Measurements from ENCODE around the gene SPPL2B. TPM values are rescaled to one million over a fixed set of nuclear protein-coding genes. Genes with fewer than 3 reads are reported as not detected.

The SPPL2B gene
- total and polyA plus RNA-seq, 9 of the 15 experiments (the other 6 are each of a cell fraction or from before 2014, with no cell fraction given) = 0.20 to 81.2 (median 15.1) TPM

DNA sequence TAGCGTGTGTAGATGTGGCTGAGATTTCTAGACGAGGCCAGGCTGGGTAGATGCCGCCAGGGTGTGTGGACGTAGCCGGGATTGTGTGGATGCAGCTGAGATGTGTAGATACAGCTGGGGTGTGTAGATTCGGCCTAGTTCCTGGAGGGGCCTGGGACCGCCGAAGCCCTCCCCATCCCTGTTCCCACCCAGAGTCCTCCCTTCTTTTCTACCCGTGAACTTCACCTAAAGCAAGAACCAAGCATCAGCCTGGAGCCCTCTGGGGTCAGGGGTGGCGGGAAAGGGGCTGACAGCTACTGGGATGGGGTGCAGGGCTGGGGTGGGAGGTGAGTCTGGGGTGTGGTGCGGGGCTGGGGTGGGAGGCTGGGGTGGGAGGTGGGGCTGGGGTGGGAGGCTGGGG, 32.3 kb downstream of the SPPL2B start:
- Histone ChIP-seq H3K9me1 (ENCODE audit: control insufficient read depth, insufficient read depth, low read length) (peaks cover 5% of the 10 kb centered on the region), H3K36me3 (ENCODE audit: control insufficient read depth, insufficient read depth, low read length) (no peaks in the 10 kb centered on the region), H3K4me2 (ENCODE audit: insufficient read depth, low read length) (no peak overlapping the region), H4K20me1 (replicated peaks; ENCODE audit: control insufficient read depth, insufficient read depth, low read length) (no peaks in the 10 kb centered on the region; the same call in 1 of the 2 replicates), H3K79me2 (ENCODE audit: control insufficient read depth, insufficient read depth, low read length) (no peaks in the 10 kb centered on the region), H3K27me3 (ENCODE audit: control insufficient read depth in 2 of 2, insufficient read depth in 2 of 2, low read length in 2 of 2) (peaks cover 17 to 46% of the 10 kb centered on the region in 2 experiments; a peak in 4 of 5 replicates), H3K4me3 (no peak overlapping the region), H3K27ac (ENCODE audit: extremely low read depth, low read depth, low read length) (no peak overlapping the region), H3K9ac (ENCODE audit: insufficient read depth in 1 of 2, low read depth in 2 of 2, low read length in 2 of 2) (0 out of 4 replicates have a peak overlapping the region, but pooled peaks of 1 of the 2 experiments have one; percentile 18), H3K4me1 (replicated peaks in 1 of 2; ENCODE audit: control insufficient read depth in 2 of 2, insufficient read depth in 2 of 2, low read length in 2 of 2) (peaks cover 0 to 31% of the 10 kb centered on the region in 2 experiments; a peak in 3 of 5 replicates), H2AFZ (ENCODE audit: low read depth, low read length) (no peak overlapping the region), H3K9me3 (replicated peaks; ENCODE audit: control insufficient read depth, insufficient read depth, low read depth, low read length) (no peaks in the 10 kb centered on the region; the same call in 1 of the 2 replicates)
- BruUV-seq (replicated peaks) = no TSS peak
- TF ChIP-seq TFAM (CRISPR knock-in tag; conservative IDR thresholded peaks at IDR 0.05) (no peak), FOXJ2 (tag; IDR thresholded peaks at IDR 0.05) (no peak)
- POLR2A ChIA-PET = no interaction called here
- FAIRE-seq = no peak
- no peak for DNase-seq (ENCODE audit: extremely low read depth in 1 of 4, low spot score in 3 of 4)
- intact Hi-C loops (cut with micrococcal nuclease) = no loop called here
- in situ Hi-C loops (cut with MboI) = no loop called here
- peak; percentile 23; the same call in 2 of the 3 replicates for ATAC-seq
- CTCF ChIA-PET (ENCODE audit: low intra/inter-chr PET ratio) = interaction anchor here (0.6 kb wide), 1 partner anchor 32 kb away, joined by 3 read pairs; no protein-coding TSS in a partner anchor
- WGBS (ENCODE audit: insufficient coverage, low coverage, missing lambda C conversion rate) = 11% methylated on average over 10 of the region's 11 CpGs

DNA sequence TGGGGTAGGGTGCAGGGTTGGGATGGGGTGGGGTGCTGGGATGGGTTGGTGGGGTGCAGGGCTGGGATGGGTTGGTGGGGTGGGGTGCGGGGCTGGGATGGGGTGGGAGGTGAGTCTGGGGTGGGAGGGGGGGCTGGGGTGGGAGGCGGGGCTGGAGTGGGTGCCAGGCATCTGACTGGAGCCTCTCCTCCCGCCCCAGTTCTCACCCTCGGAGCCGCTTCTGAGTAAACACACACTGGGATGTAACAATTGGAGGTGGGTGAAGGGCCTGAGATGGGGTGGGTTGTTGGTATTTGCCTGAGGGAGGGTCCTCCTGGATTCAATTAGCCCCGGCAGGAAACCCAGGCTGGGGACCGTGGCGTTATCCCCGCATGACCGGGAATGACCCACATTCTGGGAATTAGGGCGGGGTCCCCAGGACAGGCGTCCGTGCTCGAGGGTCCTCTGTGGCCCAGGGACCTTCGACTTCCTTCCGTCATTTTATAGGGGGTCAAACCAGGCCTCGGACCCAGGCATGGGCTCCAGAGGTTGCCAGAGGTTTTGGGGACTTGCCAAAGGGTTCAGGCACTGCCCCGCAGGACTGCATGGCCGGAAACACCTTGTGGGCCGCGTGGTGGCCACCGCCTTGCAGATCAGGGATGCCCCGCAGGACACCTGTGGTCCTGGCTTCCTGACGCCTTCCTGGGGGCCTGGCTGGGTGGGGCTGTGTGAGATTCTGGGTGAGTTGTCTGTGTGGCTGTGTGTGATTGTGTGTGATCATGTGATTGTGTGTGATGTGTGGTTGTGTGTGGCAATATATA, 33.0 kb downstream of the SPPL2B start:
- 7% methylated on average over 17 of the region's 24 CpGs for WGBS (ENCODE audit: insufficient coverage, low coverage, missing lambda C conversion rate)
- Histone ChIP-seq H3K36me3 (ENCODE audit: control insufficient read depth, insufficient read depth, low read length) (no peaks in the 10 kb centered on the region), H3K27me3 (ENCODE audit: control insufficient read depth in 2 of 2, insufficient read depth in 2 of 2, low read length in 2 of 2) (peaks cover 17 to 46% of the 10 kb centered on the region in 2 experiments; a peak in 4 of 5 replicates), H3K79me2 (ENCODE audit: control insufficient read depth, insufficient read depth, low read length) (no peaks in the 10 kb centered on the region), H3K4me2 (ENCODE audit: insufficient read depth, low read length) (no peak overlapping the region), H4K20me1 (replicated peaks; ENCODE audit: control insufficient read depth, insufficient read depth, low read length) (no peaks in the 10 kb centered on the region; the same call in 1 of the 2 replicates), H3K4me1 (replicated peaks in 1 of 2; ENCODE audit: control insufficient read depth in 2 of 2, insufficient read depth in 2 of 2, low read length in 2 of 2) (peaks cover 0 to 31% of the 10 kb centered on the region in 2 experiments; a peak in 3 of 5 replicates), H3K9ac (ENCODE audit: insufficient read depth in 1 of 2, low read depth in 2 of 2, low read length in 2 of 2) (0 out of 4 replicates have a peak overlapping the region, but pooled peaks of 1 of the 2 experiments have one; percentile 6), H3K9me3 (replicated peaks; ENCODE audit: control insufficient read depth, insufficient read depth, low read depth, low read length) (no peaks in the 10 kb centered on the region; the same call in 1 of the 2 replicates), H3K9me1 (ENCODE audit: control insufficient read depth, insufficient read depth, low read length) (peaks cover 5% of the 10 kb centered on the region), H2AFZ (ENCODE audit: low read depth, low read length) (no peak overlapping the region), H3K4me3 (no peak overlapping the region), H3K27ac (ENCODE audit: extremely low read depth, low read depth, low read length) (no peak overlapping the region)
- peak; percentile 48 for FAIRE-seq
- BruUV-seq (replicated peaks) = no TSS peak
- POLR2A ChIA-PET = no interaction called here
- intact Hi-C loops (cut with micrococcal nuclease) = no loop called here
- in situ Hi-C loops (cut with MboI) = no loop called here
- CTCF ChIA-PET (ENCODE audit: low intra/inter-chr PET ratio) = no interaction called here
- DNase-seq (ENCODE audit: extremely low read depth in 1 of 4, low spot score in 3 of 4) = no peak
- ATAC-seq = peak; percentile 38; the same call in 1 of the 3 replicates
- 0 out of 2 replicates have a peak, but pooled peaks have one; percentile 15 for TF ChIP-seq ETV1 (tag; conservative IDR thresholded peaks at IDR 0.05; ENCODE audit: low read depth)
- TF ChIP-seq, protein P1, sequence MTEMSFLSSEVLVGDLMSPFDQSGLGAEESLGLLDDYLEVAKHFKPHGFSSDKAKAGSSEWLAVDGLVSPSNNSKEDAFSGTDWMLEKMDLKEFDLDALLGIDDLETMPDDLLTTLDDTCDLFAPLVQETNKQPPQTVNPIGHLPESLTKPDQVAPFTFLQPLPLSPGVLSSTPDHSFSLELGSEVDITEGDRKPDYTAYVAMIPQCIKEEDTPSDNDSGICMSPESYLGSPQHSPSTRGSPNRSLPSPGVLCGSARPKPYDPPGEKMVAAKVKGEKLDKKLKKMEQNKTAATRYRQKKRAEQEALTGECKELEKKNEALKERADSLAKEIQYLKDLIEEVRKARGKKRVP (CRISPR knock-in tag; IDR thresholded peaks at IDR 0.05) = no peak
- TF ChIP-seq NR2C1 (IDR thresholded peaks at IDR 0.05) = 0 out of 2 replicates have a peak, but pooled peaks have one; percentile 4
- TF ChIP-seq NR2C1 (tag; IDR thresholded peaks at IDR 0.05) = no peak
- no peak for TF ChIP-seq PCBP2 (IDR thresholded peaks at IDR 0.05; ENCODE audit: low read depth, low read length, poor library complexity, severe bottlenecking)
- no peak for TF ChIP-seq RFX7 (CRISPR knock-in tag; IDR thresholded peaks at IDR 0.05)
- TF ChIP-seq NUFIP1 (IDR thresholded peaks at IDR 0.05; ENCODE audit: partially characterized antibody) = no peak
- TF ChIP-seq DMBX1 (CRISPR knock-in tag; IDR thresholded peaks at IDR 0.05; ENCODE audit: borderline replicate concordance) = no peak
- TF ChIP-seq, protein P2, sequence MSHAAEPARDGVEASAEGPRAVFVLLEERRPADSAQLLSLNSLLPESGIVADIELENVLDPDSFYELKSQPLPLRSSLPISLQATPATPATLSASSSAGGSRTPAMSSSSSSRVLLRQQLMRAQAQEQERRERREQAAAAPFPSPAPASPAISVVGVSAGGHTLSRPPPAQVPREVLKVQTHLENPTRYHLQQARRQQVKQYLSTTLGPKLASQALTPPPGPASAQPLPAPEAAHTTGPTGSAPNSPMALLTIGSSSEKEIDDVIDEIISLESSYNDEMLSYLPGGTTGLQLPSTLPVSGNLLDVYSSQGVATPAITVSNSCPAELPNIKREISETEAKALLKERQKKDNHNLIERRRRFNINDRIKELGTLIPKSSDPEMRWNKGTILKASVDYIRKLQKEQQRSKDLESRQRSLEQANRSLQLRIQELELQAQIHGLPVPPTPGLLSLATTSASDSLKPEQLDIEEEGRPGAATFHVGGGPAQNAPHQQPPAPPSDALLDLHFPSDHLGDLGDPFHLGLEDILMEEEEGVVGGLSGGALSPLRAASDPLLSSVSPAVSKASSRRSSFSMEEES (CRISPR knock-in tag; IDR thresholded peaks at IDR 0.05) = 0 out of 2 replicates have a peak, but pooled peaks have one; percentile 5

Measured in K562 (cell line).